HT1080 (cell line): ENCODE measurements around the gene LILRA5. TPM values are rescaled to one million over a fixed set of nuclear protein-coding genes. Genes with fewer than 3 reads are reported as not detected.
"Not testable (repeated sequence)": the region's sequence is repeated elsewhere in the genome, so short reads cannot be mapped to it uniquely, and the experiment has no call there.

Experiments used
- DNase-seq: peaks from one replicate; pipeline ENCODE4 v3.0.0-alpha.2; 2015; ENCODE audit warnings: low read depth
- polyA plus RNA-seq, 2 experiments: library from polyadenylated mRNA; depleted of rRNA; stranded (reverse); fragments of >200 nt; gene quantifications; 2 replicates each; pipeline ENCODE4 v1.2.3, GENCODE V29; 2015
- total RNA-seq: library from RNA; depleted of rRNA; stranded (reverse); fragments of >200 nt; shearing (Covaris generic); gene quantifications from 2 replicates; pipeline ENCODE4 v1.2.3, GENCODE V29; 2014; rRNA removed

LILRA5 gene
- total RNA-seq, result not detected in 2 replicates
- polyA plus RNA-seq (2015; cell fraction: cytosol; rRNA removed), result not detected in 2 replicates
- polyA plus RNA-seq (2015; cell fraction: nucleus; rRNA removed), result not detected in 2 replicates

GRCh38 chr19:54312436-54313377 lies at the start of gene LILRA5:
LILRA5 (minus strand) TSS chr19:54313166; CDS start chr19:54313019, 147 bp downstream.
- DNase-seq, result no peak

- not testable (repeated sequence) for DNase-seq
Observed at GRCh38 chr19:54361680-54362422, 48.9 kb upstream of the LILRA5 start.

GRCh38 chr19:54359149-54359820 lies 46.3 kb upstream of the LILRA5 start:
- not testable (repeated sequence) for DNase-seq

- DNase-seq, result no peak
Observed at GRCh38 chr19:54357381-54357780, 44.4 kb upstream of the LILRA5 start.

GRCh38 chr19:54356444-54357056 lies 43.6 kb upstream of the LILRA5 start:
- DNase-seq, result no peak

- no peak for DNase-seq
Observed at GRCh38 chr19:54355675-54356074, 42.7 kb upstream of the LILRA5 start.

- no peak for DNase-seq
Observed at GRCh38 chr19:54354761-54355160, 41.8 kb upstream of the LILRA5 start.

GRCh38 chr19:54352546-54352945 lies 39.6 kb upstream of the LILRA5 start:
- DNase-seq, result no peak

- no peak for DNase-seq
Observed at GRCh38 chr19:54352041-54352440, 39.1 kb upstream of the LILRA5 start.

GRCh38 chr19:54351474-54351873 lies 38.5 kb upstream of the LILRA5 start:
- DNase-seq, result no peak

- no peak for DNase-seq
Observed at GRCh38 chr19:54345938-54346386, 33.0 kb upstream of the LILRA5 start.

- no peak for DNase-seq
Observed at GRCh38 chr19:54343868-54344267, 30.9 kb upstream of the LILRA5 start.

- no peak for DNase-seq
Observed at GRCh38 chr19:54341295-54341694, 28.3 kb upstream of the LILRA5 start.

- DNase-seq, result no peak
Observed at GRCh38 chr19:54339646-54340358, 26.8 kb upstream of the LILRA5 start.

- DNase-seq, result no peak
Observed at GRCh38 chr19:54338521-54338920, 25.6 kb upstream of the LILRA5 start.

GRCh38 chr19:54337858-54338230 lies 24.9 kb upstream of the LILRA5 start:
- DNase-seq, result no peak

GRCh38 chr19:54336893-54337857 lies 24.2 kb upstream of the LILRA5 start:
- no peak for DNase-seq

GRCh38 chr19:54335979-54336892 lies 23.3 kb upstream of the LILRA5 start:
- DNase-seq, result no peak
